Limb (tissue), 2 donors: ENCODE results near the gene GATD1.
"Not testable (repeated sequence)": the region's sequence is repeated elsewhere in the genome, so short reads cannot be mapped to it uniquely, and the experiment has no call there.

Experiments
- DNase-seq, 2 donors: peaks; one replicate each; pipeline ENCODE4 v3.0.0-alpha.2; 2016; ENCODE audit errors: extremely low spot score in 2 of 2

GATD1 gene

GRCh38 chr11:763549-764321 lies 13.6 kb downstream of the GATD1 start:
- DNase-seq, result no peak

DNA sequence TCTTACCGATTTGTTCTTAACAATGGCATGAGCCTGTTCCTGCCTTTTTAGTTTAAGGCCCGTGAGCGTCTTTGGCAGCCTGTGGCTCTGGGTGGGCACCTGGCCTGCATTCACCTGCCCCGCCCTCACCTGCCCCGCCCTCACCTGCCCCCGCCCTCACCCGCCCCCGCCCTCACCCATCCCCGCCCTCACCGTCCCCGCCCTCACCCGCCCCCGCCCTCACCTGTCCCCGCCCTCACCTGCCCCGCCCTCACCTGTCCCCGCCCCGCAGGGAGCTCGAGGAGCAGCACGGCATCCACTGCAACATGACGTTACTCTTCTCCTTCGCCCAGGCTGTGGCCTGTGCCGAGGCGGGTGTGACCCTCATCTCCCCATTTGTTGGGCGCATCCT lies 14.2 kb downstream of the GATD1 start:
- no peak for DNase-seq

DNA sequence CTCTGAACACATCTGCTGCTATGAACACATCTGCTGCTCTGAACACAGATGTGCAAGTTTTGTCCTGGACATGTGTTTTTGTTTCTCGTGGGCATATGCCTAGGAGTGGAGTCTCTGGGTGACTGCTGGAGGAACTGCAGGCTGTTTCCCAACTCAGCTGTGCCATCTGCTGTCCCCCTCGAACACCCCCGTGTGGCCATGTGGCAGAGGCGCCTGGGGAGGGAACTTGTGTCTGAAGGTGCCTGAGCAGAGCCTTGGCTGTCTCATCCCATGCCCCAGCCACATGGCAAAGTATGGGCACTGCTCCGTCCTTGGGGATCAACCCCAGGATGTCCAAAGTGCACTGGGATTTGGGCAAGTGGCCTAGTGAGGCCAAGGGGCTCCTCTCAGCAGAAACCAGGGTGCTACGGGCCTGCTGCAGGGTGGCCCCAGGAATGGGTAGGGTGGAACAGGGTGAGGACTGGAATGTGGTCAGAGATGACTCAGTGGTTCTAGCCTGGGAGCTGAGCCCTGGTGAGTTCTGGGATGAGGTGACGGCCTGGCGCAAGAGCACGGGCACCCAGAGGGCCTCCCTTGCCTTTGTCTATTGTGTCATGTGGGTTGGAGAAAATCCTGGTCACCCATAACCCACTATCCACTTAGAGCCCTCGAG lies 14.7 kb downstream of the GATD1 start:
- DNase-seq, result peak in 1 of 2 donors; percentile 13

GRCh38 chr11:761526-762108 lies 15.7 kb downstream of the GATD1 start:
- no peak for DNase-seq

- DNase-seq, result no peak
Observed at GRCh38 chr11:760236-760635, 17.1 kb downstream of the GATD1 start.

DNA sequence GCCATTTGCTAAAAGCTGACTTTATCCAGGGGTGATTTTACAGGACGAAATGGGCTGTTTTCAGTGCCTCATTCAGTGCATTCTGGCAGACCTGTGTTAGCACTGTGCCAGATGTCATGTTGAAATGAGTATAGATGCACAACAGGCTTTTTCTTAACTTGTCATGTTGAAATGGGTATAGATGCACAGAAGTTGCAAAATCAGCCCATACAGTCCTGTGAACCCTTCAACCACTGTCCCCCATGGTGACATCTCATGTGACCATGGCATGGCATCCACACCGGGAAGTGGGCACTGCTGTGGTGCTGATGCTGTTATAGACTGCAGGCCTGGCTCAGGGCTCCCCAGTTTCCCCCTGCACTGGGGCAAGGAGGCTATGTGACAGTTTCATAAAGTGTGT lies 27.6 kb downstream of the GATD1 start:
- DNase-seq, result no peak

DNA sequence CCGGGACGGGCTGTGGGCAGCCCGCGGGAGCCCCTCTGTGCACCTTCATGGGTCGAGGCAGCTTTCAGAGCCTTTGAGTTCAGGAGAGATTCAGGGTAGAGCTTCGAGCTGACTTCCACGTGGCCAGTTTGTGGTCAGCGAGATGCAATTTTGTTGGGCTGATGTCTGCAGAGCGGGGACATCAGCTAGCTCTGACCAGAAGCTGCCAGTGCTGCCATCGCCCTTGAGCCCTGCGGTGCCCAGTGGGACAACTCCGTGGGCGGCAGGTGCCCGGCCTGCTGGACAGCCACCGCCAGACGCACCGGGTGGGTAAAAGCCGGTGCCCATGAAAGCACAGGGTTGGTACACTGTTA lies 29.3 kb downstream of the GATD1 start:
- DNase-seq, result no peak

DNA sequence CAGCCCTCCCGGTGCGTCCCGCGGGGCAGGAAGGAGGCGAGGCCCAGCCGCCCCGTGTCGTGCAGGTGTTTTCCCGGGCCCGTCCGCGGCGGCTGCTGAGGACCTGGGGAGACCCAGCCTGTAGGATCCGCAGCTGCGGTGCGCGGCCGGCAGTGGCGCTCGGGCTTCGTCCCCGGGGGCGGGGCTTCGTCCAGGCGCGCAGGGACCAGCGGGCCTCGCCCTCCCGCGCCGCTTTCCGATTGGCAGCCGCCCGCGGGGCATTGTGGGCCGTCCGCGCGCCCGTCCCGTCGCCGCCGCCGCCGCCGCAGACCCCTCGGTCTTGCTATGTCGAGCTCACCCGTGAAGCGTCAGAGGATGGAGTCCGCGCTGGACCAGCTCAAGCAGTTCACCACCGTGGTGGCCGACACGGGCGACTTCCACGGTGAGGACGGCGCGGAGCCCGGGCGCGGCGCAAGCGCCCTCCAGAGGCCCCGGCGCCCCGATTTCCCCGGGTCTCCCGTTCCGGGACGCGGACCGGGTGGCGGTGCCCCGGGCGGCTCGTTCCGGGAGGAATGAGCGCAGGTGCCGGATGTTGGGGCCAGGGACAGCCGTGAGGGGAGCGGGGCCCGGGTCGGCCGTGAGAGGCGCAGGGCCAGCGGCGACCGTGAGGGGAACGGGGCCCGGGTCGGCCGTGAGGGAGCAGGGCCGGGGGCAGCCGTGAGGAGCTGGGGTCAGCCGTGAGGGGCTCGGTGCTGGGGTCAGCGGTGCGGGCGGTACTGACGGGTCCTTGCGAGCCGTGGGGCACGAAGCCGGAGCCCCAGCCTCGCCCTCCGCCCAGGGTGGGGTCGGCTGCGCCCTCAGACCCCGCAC lies 29.9 kb downstream of the GATD1 start, which contains the start of gene TALDO1:
Gene TALDO1, plus strand, starts transcription at position 307 of the 849 bp plus-strand sequence. Its CDS starts 18 bp downstream, at position 325.
- DNase-seq, result peak; percentile 89 to 93

- no peak for DNase-seq
Observed at GRCh38 chr11:746289-747157, 30.8 kb downstream of the GATD1 start.

- DNase-seq, result no peak
Observed at GRCh38 chr11:745428-745827, 31.9 kb downstream of the GATD1 start.

DNA sequence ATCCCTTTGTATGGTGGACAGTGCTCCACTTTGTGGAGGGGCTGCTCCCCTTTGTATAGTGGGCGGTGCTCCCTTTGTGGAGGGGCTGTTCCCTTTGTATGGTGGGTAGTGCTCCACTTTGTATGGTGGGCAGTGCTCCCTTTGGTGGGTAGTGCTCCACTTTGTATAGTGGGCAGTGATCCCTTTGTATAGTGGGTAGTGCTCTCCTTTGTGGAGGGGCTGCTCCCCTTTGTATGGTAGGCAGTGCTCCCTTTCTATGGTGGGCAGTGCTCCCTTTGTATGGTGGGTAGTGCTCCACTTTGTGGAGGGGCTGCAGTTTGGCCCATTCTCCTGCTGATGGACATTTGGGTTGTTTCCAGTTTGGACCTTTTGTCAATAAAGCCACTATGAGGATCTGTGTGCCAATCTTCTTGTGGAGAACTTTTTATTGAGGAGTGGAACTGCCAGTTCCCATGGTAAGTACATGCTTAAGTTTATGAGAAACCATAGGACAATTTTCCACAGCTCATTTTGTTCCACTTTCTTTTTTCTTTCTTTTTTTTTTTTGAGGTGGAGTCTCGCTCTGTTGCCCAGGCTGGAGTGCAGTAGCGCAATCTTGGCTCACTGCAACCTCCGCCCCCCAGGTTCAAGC lies 34.6 kb downstream of the GATD1 start:
- no peak for DNase-seq

DNA sequence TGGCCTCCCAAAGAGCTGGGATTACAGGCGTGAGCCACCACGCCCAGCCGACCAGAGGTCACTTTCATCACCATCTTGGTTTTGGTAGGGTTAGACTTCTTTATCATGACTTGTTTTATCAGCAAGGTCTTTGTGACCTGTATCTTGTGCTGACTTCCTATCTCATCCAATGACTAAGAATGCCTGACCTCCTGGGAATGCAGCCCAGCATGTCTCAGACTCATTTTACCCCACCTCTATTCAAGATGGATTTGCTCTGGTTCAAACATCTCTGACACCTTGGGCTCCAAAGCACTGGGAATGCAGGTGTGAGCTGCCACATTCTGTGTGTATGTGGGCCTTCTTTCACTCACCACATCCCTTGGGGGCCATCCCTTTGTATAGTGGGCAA lies 35.1 kb downstream of the GATD1 start:
- DNase-seq, result no peak

- not testable (repeated sequence) for DNase-seq
Observed at GRCh38 chr11:737899-738298, 39.4 kb downstream of the GATD1 start.

DNA sequence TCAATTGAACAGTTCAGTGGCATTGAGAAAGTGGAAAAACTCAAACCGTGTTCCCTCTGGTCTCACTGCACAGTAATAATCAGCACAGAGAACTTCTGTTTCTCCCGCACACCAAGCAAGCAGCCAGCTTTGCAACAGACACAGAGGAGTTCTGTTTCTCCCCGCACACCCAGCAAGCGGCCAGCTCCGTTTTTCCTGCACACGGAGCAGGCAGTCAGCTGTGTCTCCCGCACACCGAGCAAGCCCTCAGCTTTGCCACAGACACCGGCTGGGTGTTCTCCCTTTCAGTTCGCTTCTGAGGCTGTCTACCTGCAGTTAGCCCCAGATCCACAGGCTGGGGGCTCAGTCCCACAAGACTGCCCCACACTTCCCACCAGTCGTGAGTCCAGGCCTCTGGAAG lies 39.9 kb downstream of the GATD1 start:
- DNase-seq, result no peak

DNA sequence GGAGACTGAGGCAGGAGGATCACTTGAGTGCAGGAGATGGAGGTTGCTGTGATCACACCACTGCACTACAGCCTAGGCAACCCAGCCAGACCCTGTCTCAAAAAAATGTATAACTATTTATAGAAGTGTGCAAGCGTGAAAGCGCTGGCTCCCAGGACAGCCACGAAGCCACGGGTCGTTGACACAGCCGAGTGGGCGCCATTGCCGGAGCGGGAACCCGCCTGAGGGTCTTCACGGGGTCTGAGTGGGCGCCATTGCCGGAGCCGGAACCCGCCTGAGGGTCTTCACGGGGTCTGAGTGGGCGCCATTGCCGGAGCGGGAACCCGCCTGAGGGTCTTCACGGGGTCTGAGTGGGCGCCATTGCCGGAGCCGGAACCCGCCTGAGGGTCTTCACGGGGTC lies 42.7 kb downstream of the GATD1 start:
- DNase-seq, result not testable (repeated sequence)

DNA sequence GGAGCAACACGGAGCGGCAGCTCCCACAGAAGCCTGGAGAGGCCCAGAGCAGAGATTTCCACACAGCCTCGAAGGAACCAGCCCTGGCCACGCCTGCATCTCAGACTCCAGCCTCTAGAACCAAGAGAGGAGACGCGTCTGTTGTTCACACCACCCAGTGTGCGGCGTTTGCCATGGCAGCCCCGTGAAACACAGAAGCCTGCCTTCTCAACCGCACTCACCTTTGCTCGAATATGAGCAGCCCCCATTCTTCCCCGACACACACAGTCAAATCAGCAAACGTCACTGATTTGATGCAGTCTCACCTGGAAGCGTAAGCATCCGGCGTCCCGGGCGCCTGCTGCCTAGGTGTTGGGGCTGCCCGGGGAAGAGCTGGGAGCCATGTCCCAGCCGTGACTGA lies 44.2 kb downstream of the GATD1 start:
- DNase-seq, result no peak

GRCh38 chr11:729492-730074 lies 47.7 kb downstream of the GATD1 start:
- DNase-seq, result peak in 1 of 2 donors; percentile 52

DNA sequence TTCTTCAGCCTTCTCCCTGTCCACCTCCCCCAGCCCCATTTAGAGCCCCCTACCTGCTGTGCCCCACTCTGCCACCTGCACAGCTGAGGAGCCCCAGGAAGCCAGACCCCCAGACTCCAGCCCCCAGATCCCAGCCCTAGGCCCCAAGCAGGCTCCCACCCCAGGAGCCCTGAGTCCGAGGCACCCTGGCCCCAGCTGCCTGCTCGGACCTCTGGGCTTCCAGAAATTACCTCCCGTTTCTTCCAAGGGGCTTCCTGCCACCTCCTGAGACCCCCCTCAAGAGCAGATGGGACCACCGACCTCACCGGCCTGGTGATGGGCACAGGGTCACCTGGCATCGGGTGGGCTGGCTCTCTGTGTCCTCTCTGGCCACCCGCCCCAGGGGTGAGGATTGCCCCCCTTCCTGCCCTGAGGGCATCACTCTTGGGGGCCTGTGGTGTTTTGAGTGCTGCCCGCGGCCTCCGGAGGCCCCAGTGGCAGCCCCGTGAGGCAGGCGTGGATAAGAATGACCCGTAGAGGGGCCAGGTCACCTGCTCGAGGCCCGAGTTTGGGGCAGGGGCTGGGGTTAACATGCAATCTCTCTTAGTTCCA lies 48.3 kb downstream of the GATD1 start:
- DNase-seq, result no peak
